ENCODE measurements around the gene PRSS48.

The PRSS48 gene

GRCh38 chr4:151287409-151287808 is 10.4 kb downstream of the PRSS48 start:
- no peak overlapping the region for H3K27ac ChIP-seq
- no peaks in the 10 kb centered on the region for H3K27me3 ChIP-seq
- no peaks in the 10 kb centered on the region for H3K9me3 ChIP-seq
- H3K4me3 ChIP-seq, result no peak overlapping the region
- intact Hi-C loops (cut with DNase I; ENCODE audit: low total_unique reads), result no loop called here
- no peak for DNase-seq
- H3K36me3 ChIP-seq, result no peaks in the 10 kb centered on the region
- no peak for TF ChIP-seq CTCF (IDR thresholded peaks at IDR 0.05)
- H3K4me1 ChIP-seq, result peaks cover 0 to 4% (median 0%) of the 10 kb centered on the region in 4 donors

- intact Hi-C loops (cut with DNase I; ENCODE audit: low total_unique reads), result no loop called here
- DNase-seq, result no peak
Observed at GRCh38 chr4:151291485-151291884, 14.5 kb downstream of the PRSS48 start.

GRCh38 chr4:151292038-151292437 is 15.1 kb downstream of the PRSS48 start:
- Histone ChIP-seq H3K27me3 (no peaks in the 10 kb centered on the region), H3K27ac (no peak overlapping the region), H3K4me3 (no peak overlapping the region), H3K9me3 (no peaks in the 10 kb centered on the region), H3K36me3 (peaks cover 0 to 5% (median 0%) of the 10 kb centered on the region in 3 donors), H3K4me1 (peaks cover 0 to 15% (median 0%) of the 10 kb centered on the region in 4 donors)
- no peak for DNase-seq
- intact Hi-C loops (cut with DNase I; ENCODE audit: low total_unique reads), result no loop called here
- TF ChIP-seq CTCF (IDR thresholded peaks at IDR 0.05), result no peak

More at GRCh38 chr4:151291485-151291884, 14.5 kb downstream of the PRSS48 start:
- H3K4me1 ChIP-seq, result peaks cover 0 to 9% (median 0%) of the 10 kb centered on the region in 4 donors
- no peaks in the 10 kb centered on the region for H3K27me3 ChIP-seq
- peaks cover 0 to 5% (median 0%) of the 10 kb centered on the region in 3 donors for H3K36me3 ChIP-seq
- H3K9me3 ChIP-seq, result no peaks in the 10 kb centered on the region
- no peak overlapping the region for H3K27ac ChIP-seq
- TF ChIP-seq CTCF (IDR thresholded peaks at IDR 0.05), result no peak
- H3K4me3 ChIP-seq, result no peak overlapping the region

- Histone ChIP-seq H3K9me3 (no peaks in the 10 kb centered on the region), H3K36me3 (peaks cover 0 to 5% (median 0%) of the 10 kb centered on the region in 3 donors), H3K4me1 (peaks cover 0 to 20% (median 0%) of the 10 kb centered on the region in 4 donors), H3K4me3 (no peak overlapping the region), H3K27me3 (no peaks in the 10 kb centered on the region), H3K27ac (no peak overlapping the region)
- TF ChIP-seq CTCF (IDR thresholded peaks at IDR 0.05), result no peak
- no peak for DNase-seq
- intact Hi-C loops (cut with DNase I; ENCODE audit: low total_unique reads), result no loop called here
Observed at GRCh38 chr4:151294833-151295496, 18.0 kb downstream of the PRSS48 start.

GRCh38 chr4:151296227-151296626 is 19.3 kb downstream of the PRSS48 start:
- no peak overlapping the region for H3K27ac ChIP-seq
- H3K9me3 ChIP-seq, result no peaks in the 10 kb centered on the region
- intact Hi-C loops (cut with DNase I; ENCODE audit: low total_unique reads), result no loop called here
- no peaks in the 10 kb centered on the region for H3K27me3 ChIP-seq
- no peak overlapping the region for H3K4me3 ChIP-seq
- H3K4me1 ChIP-seq, result peaks cover 0 to 20% (median 0%) of the 10 kb centered on the region in 4 donors
- H3K36me3 ChIP-seq, result peaks cover 0 to 5% (median 0%) of the 10 kb centered on the region in 3 donors
- no peak for TF ChIP-seq CTCF (IDR thresholded peaks at IDR 0.05)
- DNase-seq, result no peak

All from tibial artery (tissue), 4 donors.